IgD-negative memory B cell (primary cell): ENCODE measurements around the gene HPS1. TPM values are rescaled to one million over a fixed set of nuclear protein-coding genes. Genes with fewer than 3 reads are reported as not detected.

Experiments used
- H3K27ac Mint-ChIP-seq, 3 donors: one replicate each; pipeline ENCODE4 v1.8.0; 2020 to 2022; ENCODE audit warnings: mild to moderate bottlenecking in 3 of 3, mixed read lengths in 3 of 3, moderate library complexity in 1 of 3
- H3K27me3 Mint-ChIP-seq: one replicate; pipeline ENCODE4 v1.8.0; 2021; ENCODE audit warnings: mixed read lengths
- H3K36me3 Mint-ChIP-seq: one replicate; pipeline ENCODE4 v1.8.0; 2020; ENCODE audit warnings: mild to moderate bottlenecking, mixed read lengths
- H3K4me1 Mint-ChIP-seq, 3 donors: one replicate each; pipeline ENCODE4 v1.8.0; 2020 to 2022; ENCODE audit warnings: mixed read lengths in 3 of 3, mild to moderate bottlenecking in 1 of 3
- H3K4me3 Mint-ChIP-seq, 4 donors: one replicate each; pipeline ENCODE4 v1.8.0; 2020 to 2022; ENCODE audit warnings: mild to moderate bottlenecking in 4 of 4, mixed read lengths in 4 of 4, moderate library complexity in 3 of 4
- H3K9me3 Mint-ChIP-seq, 3 donors: one replicate each; pipeline ENCODE4 v1.8.0; 2020 to 2021; ENCODE audit warnings: mixed read lengths in 3 of 3, mild to moderate bottlenecking in 1 of 3
- polyA plus RNA-seq: library from polyadenylated mRNA; unstranded; fragments of 300-500 nt; fragmentation: Illumina TruSeq; gene quantifications from one replicate; pipeline ENCODE4 v1.2.3, GENCODE V29; 2021

The HPS1 gene
- polyA plus RNA-seq, 1 donor from 2014 or later, result 125 TPM

DNA sequence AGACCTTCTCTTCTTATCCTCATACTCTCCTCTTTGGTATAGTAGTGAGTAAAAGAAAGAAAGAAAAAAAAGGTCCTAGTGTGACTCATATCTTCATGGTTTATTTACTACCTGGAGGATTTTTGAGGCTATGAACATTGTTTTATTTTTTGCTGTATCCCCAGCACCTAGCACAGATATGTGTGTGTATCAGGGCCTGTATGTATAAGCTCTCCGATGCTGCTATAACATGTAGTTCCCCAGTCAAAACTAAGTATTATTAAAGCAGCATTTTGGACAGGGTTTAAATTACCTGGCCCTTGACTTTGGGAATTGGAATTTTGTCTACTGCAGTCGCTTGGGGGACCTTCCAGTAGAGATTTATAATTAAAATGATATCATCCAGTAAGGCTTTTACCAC is 78.1 kb downstream of the HPS1 start:
- Mint-ChIP-seq H3K27me3 (peaks cover 7% of the 10 kb centered on the region), H3K4me1 (peaks cover 0 to 5% (median 4%) of the 10 kb centered on the region in 3 donors), H3K9me3 (no peaks in the 10 kb centered on the region), H3K4me3 (no peak overlapping the region), H3K36me3 (no peaks in the 10 kb centered on the region), H3K27ac (no peak overlapping the region)

DNA sequence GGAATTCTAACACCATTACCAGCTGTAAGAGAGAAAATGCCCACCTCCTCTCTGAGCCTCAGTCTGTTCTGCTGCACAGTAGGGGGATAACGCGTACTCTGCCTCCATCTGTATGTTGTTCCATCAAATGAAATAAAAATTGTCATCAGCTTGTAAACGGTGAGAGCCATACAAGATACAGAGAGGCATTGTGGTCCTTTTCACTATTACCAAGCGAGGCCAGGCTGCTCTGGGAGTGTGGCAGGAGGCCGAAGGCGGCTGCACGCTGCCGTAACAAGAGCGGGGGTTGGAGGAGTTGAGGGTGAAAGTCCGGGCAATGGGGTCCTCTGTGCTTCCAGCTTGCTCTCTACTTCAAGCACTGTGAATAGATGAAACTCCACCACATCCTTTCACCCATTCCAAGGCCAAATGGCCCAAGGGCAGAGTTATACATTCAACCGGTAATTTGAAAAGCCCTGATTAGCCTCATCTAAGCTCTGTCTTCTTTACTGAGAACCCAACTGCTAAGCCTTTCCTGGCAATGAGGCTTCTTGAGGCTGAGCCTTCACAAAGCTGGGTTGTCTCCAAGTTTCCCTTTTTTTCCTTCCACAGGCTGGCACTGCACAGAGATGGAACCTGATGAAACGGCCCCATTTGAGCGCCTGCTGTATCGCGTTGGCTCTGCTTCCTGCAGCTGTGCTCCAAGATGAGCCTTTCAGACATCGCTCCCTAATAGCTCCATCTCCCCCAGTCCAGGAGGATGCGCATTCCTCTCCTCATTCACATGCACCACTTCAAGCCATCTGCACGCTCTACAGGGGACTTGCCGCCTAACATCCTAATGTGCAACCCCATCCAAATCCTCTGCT is 78.9 kb downstream of the HPS1 start:
- peaks cover 7% of the 10 kb centered on the region for H3K27me3 Mint-ChIP-seq
- H3K4me3 Mint-ChIP-seq, result no peak overlapping the region
- H3K4me1 Mint-ChIP-seq, result peaks cover 0 to 5% (median 4%) of the 10 kb centered on the region in 3 donors
- no peaks in the 10 kb centered on the region for H3K36me3 Mint-ChIP-seq
- no peak overlapping the region for H3K27ac Mint-ChIP-seq
- H3K9me3 Mint-ChIP-seq, result no peaks in the 10 kb centered on the region

Other genes with a start within 250 kb of the HPS1 start
- gene LOXL4, start 178.7 kb downstream of the HPS1 start, polyA plus RNA-seq, result 0.08 TPM
- 0.58 TPM for gene PYROXD2, start 31.8 kb downstream of the HPS1 start, polyA plus RNA-seq